RPMI7951 (cell line): Measurements from ENCODE around the gene HERPUD1. TPM values are rescaled to one million over a fixed set of nuclear protein-coding genes. Genes with fewer than 3 reads are reported as not detected.

Experiments
- total RNA-seq: library from RNA; depleted of rRNA; stranded (reverse); fragments of >200 nt; shearing (Covaris generic); gene quantifications from 2 replicates; pipeline ENCODE4 v1.2.3, GENCODE V29; 2014; rRNA removed

Gene HERPUD1
- total RNA-seq, 1 experiment from 2014 or later = 98.9 TPM

Other genes starting within 250 kb of the HERPUD1 start
- 150 and 163 TPM in 2 replicates for gene MT1X, start 249.7 kb upstream of the HERPUD1 start, total RNA-seq
- gene NUP93, start 202.0 kb upstream of the HERPUD1 start, total RNA-seq = 104 and 113 TPM in 2 replicates
- not detected in 2 replicates for gene SLC12A3, start 66.9 kb upstream of the HERPUD1 start, total RNA-seq
- gene CETP, start 29.8 kb downstream of the HERPUD1 start, total RNA-seq = 3.5 and 4.8 TPM in 2 replicates
- gene NLRC5, start 57.4 kb downstream of the HERPUD1 start, total RNA-seq = 15.0 and 16.1 TPM in 2 replicates
- 61.8 and 93.1 TPM in 2 replicates for gene CPNE2, start 160.4 kb downstream of the HERPUD1 start, total RNA-seq